ENCODE results near the gene MRPL34. TPM values are rescaled to one million over a fixed set of nuclear protein-coding genes. Genes with fewer than 3 reads are reported as not detected.

Gene MRPL34
- total RNA-seq, 2 experiments from 2014 or later: 28.4 to 28.7 TPM

DNA sequence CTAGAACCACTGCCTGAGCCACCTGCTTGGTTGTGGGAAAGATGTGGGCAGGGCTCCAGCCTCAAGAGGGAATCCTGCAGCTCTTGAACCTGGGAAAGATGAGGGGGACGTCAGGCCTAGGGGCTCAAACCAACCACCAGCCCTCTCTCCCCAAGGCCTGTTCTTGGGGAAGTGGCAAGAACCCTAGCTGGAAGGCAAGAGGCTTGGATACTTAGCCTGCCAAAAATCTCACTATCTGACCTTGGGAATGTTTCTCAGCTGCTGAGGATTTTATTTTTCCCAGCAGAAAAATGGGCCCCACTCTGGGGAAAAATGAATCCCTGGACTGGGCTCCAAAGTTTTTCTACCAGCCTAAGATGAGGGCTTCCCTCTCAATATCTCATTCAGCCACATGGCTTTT is 45.7 kb upstream of the MRPL34 start:
- ChIA-PET POLR2A (no interaction called here), CTCF (interaction anchor here (0.7 to 3.0 kb wide), 8 partner anchors 10 to 177 kb away, joined by 3 to 21 read pairs (median 3); partner anchors contain the start of genes ANKLE1, DDA1 and USE1)
- H3K27me3 Mint-ChIP-seq: no peaks in the 10 kb centered on the region
- ATAC-seq (ENCODE audit: poor library complexity): no peak
- Histone ChIP-seq H3K4me3 (ENCODE audit: low read length) (no peak overlapping the region), H3K9me3 (ENCODE audit: control insufficient read depth in 1 of 2, insufficient read depth in 1 of 2, low read length in 2 of 2) (no peaks in the 10 kb centered on the region), H3K27me3 (ENCODE audit: control insufficient read depth in 1 of 2, insufficient read depth in 2 of 2, low read length in 2 of 2) (no peaks in the 10 kb centered on the region), H3K36me3 (ENCODE audit: insufficient read depth, low read length) (no peaks in the 10 kb centered on the region), H3K27ac (ENCODE audit: low read depth in 1 of 2, low read length in 2 of 2) (no peak overlapping the region), H3K4me1 (ENCODE audit: insufficient read depth, low read length) (peaks cover 14% of the 10 kb centered on the region)
- no peak for DNase-seq
- H3K4me1 Mint-ChIP-seq (ENCODE audit: low read depth): peaks cover 5% of the 10 kb centered on the region
- H3K36me3 Mint-ChIP-seq (ENCODE audit: low read depth): no peaks in the 10 kb centered on the region
- intact Hi-C loops (cut with DNase I, micrococcal nuclease): loop anchor here (1.0 to 10.0 kb wide), 4 partner anchors 23 to 207 kb away; no protein-coding TSS in a partner anchor
- H3K27ac Mint-ChIP-seq: no peak overlapping the region
- H3K9me3 Mint-ChIP-seq: no peaks in the 10 kb centered on the region
- TF ChIP-seq, protein P1, sequence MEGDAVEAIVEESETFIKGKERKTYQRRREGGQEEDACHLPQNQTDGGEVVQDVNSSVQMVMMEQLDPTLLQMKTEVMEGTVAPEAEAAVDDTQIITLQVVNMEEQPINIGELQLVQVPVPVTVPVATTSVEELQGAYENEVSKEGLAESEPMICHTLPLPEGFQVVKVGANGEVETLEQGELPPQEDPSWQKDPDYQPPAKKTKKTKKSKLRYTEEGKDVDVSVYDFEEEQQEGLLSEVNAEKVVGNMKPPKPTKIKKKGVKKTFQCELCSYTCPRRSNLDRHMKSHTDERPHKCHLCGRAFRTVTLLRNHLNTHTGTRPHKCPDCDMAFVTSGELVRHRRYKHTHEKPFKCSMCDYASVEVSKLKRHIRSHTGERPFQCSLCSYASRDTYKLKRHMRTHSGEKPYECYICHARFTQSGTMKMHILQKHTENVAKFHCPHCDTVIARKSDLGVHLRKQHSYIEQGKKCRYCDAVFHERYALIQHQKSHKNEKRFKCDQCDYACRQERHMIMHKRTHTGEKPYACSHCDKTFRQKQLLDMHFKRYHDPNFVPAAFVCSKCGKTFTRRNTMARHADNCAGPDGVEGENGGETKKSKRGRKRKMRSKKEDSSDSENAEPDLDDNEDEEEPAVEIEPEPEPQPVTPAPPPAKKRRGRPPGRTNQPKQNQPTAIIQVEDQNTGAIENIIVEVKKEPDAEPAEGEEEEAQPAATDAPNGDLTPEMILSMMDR (IDR thresholded peaks at IDR 0.05): no peak
- no peak overlapping the region for H3K4me3 Mint-ChIP-seq

DNA sequence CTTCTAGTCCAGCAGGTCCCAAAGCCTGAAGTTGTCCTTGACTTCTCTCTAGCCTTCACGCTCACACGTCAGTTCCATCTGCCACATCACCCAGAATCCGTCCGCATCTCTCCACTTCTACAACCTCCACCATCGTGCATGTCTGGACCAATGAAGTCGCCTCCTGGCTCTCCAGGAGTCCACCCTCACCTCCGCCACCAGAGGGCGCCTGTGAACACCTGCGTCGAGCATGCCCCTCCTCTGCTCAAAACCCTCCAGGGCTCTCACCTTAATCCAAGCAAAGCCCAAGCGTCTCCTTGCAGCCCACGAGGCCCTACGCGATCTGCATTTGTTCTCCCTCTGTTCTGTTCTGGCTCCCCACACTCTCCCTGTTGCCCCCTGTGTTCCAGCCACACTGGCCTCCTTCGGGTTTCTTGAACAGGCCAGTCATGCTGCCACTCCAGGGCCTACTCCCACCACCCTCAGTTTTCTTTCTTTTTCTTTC is 44.8 kb upstream of the MRPL34 start:
- H3K36me3 Mint-ChIP-seq (ENCODE audit: low read depth): no peaks in the 10 kb centered on the region
- CTCF ChIA-PET: interaction anchor here (0.7 to 3.0 kb wide), 10 partner anchors 11 to 178 kb away, joined by 3 to 21 read pairs (median 3); partner anchors contain the start of genes ANKLE1, DDA1 and USE1
- DNase-seq (peak; percentile 83 to 94 (median 89)), ATAC-seq (ENCODE audit: poor library complexity) (peak; percentile 100)
- Histone ChIP-seq H3K4me1 (ENCODE audit: insufficient read depth, low read length) (peaks cover 18% of the 10 kb centered on the region), H3K4me3 (ENCODE audit: low read length) (no peak overlapping the region), H3K27ac (ENCODE audit: low read depth in 1 of 2, low read length in 2 of 2) (no peak overlapping the region), H3K9me3 (ENCODE audit: control insufficient read depth in 1 of 2, insufficient read depth in 1 of 2, low read length in 2 of 2) (no peaks in the 10 kb centered on the region), H3K27me3 (ENCODE audit: control insufficient read depth in 1 of 2, insufficient read depth in 2 of 2, low read length in 2 of 2) (no peaks in the 10 kb centered on the region), H3K36me3 (ENCODE audit: insufficient read depth, low read length) (no peaks in the 10 kb centered on the region)
- intact Hi-C loops (cut with DNase I, micrococcal nuclease): loop anchor here (1.0 to 10.0 kb wide), 4 partner anchors 22 to 206 kb away; no protein-coding TSS in a partner anchor
- H3K4me1 Mint-ChIP-seq (ENCODE audit: low read depth): peaks cover 5% of the 10 kb centered on the region
- H3K4me3 Mint-ChIP-seq: no peak overlapping the region
- no peak overlapping the region for H3K27ac Mint-ChIP-seq
- TF ChIP-seq, protein P1 (IDR thresholded peaks at IDR 0.05): peak; percentile 88
- no peaks in the 10 kb centered on the region for H3K9me3 Mint-ChIP-seq
- no peaks in the 10 kb centered on the region for H3K27me3 Mint-ChIP-seq
- POLR2A ChIA-PET: no interaction called here

DNA sequence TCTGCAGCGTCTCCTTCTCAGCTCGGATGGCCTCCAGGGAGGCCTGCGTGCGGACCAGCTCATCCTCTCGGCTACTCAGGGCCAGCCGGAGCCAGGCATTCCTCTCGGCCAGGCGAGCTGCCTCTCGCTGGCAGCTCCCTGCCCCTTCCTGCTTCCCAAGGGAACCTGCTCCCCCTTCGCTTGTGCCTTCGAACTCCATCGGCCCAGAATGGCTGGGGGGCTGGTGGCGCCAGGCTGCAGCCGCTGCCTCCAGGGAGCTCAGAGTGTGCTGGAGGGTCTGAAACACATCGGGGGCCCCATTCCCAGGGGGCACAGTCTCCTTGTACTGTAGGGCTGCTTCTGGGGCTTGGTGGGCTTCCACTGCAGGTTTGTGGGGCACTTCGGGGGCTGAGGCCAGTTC is 43.1 kb upstream of the MRPL34 start:
- H3K27ac Mint-ChIP-seq: no peak overlapping the region
- TF ChIP-seq, protein P1 (IDR thresholded peaks at IDR 0.05): no peak
- peaks cover 14% of the 10 kb centered on the region for H3K4me1 Mint-ChIP-seq (ENCODE audit: low read depth)
- intact Hi-C loops (cut with DNase I, micrococcal nuclease): loop anchor here in 1 of 2 experiments (5.0 to 10.0 kb wide), 2 partner anchors 122 to 205 kb away; no protein-coding TSS in a partner anchor
- Histone ChIP-seq H3K27me3 (ENCODE audit: control insufficient read depth in 1 of 2, insufficient read depth in 2 of 2, low read length in 2 of 2) (no peaks in the 10 kb centered on the region), H3K4me3 (ENCODE audit: low read length) (no peak overlapping the region), H3K4me1 (ENCODE audit: insufficient read depth, low read length) (peaks cover 31% of the 10 kb centered on the region), H3K27ac (ENCODE audit: low read depth in 1 of 2, low read length in 2 of 2) (no peak overlapping the region), H3K36me3 (ENCODE audit: insufficient read depth, low read length) (no peaks in the 10 kb centered on the region), H3K9me3 (ENCODE audit: control insufficient read depth in 1 of 2, insufficient read depth in 1 of 2, low read length in 2 of 2) (no peaks in the 10 kb centered on the region)
- H3K36me3 Mint-ChIP-seq (ENCODE audit: low read depth): peaks cover 6% of the 10 kb centered on the region
- POLR2A ChIA-PET: no interaction called here
- H3K4me3 Mint-ChIP-seq: no peak overlapping the region
- no peaks in the 10 kb centered on the region for H3K27me3 Mint-ChIP-seq
- no peaks in the 10 kb centered on the region for H3K9me3 Mint-ChIP-seq
- CTCF ChIA-PET: interaction anchor here (0.7 kb wide), 1 partner anchor 11 kb away, joined by 3 read pairs; no protein-coding TSS in a partner anchor
- ATAC-seq (ENCODE audit: poor library complexity) (no peak), DNase-seq (no peak)
